Neural progenitor cell (in vitro differentiated cells): ENCODE measurements around the gene CYB5R3. TPM values are rescaled to one million over a fixed set of nuclear protein-coding genes. Genes with fewer than 3 reads are reported as not detected.
"Not testable (repeated sequence)": the region's sequence is repeated elsewhere in the genome, so short reads cannot be mapped to it uniquely, and the experiment has no call there.

Experiments
- DNase-seq: peaks from one replicate; pipeline ENCODE4 v3.0.0-alpha.2; 2016; ENCODE audit warnings: low spot score
- H2AFZ ChIP-seq: fragments of 200-600 bp; sonication (generic); replicated peaks from 2 replicates; pipeline ENCODE4 v1.6.1; 2016; ENCODE audit warnings: antibody characterized with exemption
- H3F3A ChIP-seq: fragments of 200-600 bp; sonication (generic); 2 replicates; pipeline ENCODE4 v1.6.1; 2016; ENCODE audit warnings: antibody characterized with exemption, low read depth
- H3K27ac ChIP-seq: fragments of 200-600 bp; sonication (generic); 2 replicates; pipeline ENCODE4 v1.5.1; 2016; ENCODE audit warnings: mild to moderate bottlenecking
- H3K27me3 ChIP-seq: fragments of 200-600 bp; sonication (generic); 2 replicates; pipeline ENCODE4 v1.6.1; 2016; ENCODE audit warnings: mild to moderate bottlenecking, moderate library complexity
- H3K36me3 ChIP-seq: fragments of 200-600 bp; sonication (generic); 2 replicates; pipeline ENCODE4 v1.5.1; 2016
- H3K4me1 ChIP-seq: fragments of 200-600 bp; sonication (generic); 2 replicates; pipeline ENCODE4 v1.6.1; 2016; ENCODE audit warnings: mixed run types
- H3K4me2 ChIP-seq: fragments of 200-600 bp; sonication (generic); 2 replicates; pipeline ENCODE4 v1.6.1; 2016
- H3K4me3 ChIP-seq: fragments of 200-600 bp; sonication (generic); 2 replicates; pipeline ENCODE4 v1.5.1; 2016
- H3K79me2 ChIP-seq: fragments of 200-600 bp; sonication (generic); 2 replicates; pipeline ENCODE4 v1.6.1; 2016; ENCODE audit warnings: low read depth
- H3K9ac ChIP-seq: fragments of 200-600 bp; sonication (generic); 2 replicates; pipeline ENCODE4 v1.6.1; 2016
- H3K9me3 ChIP-seq: fragments of 200-600 bp; sonication (generic); 2 replicates; pipeline ENCODE4 v1.5.1; 2016; ENCODE audit warnings: low read depth
- H4K20me1 ChIP-seq: fragments of 200-600 bp; sonication (generic); 2 replicates; pipeline ENCODE4 v1.6.1; 2016; ENCODE audit warnings: low read depth
- H3K27ac Mint-ChIP-seq: 3 replicates; pipeline ENCODE4 v1.8.0; 2021; ENCODE audit warnings: mixed read lengths
- H3K27me3 Mint-ChIP-seq: 2 replicates; pipeline ENCODE4 v1.8.0; 2022; ENCODE audit warnings: low read depth, mild to moderate bottlenecking, inconsistent platforms, moderate library complexity, mixed read lengths; ENCODE audit not compliant: insufficient read depth
- H3K36me3 Mint-ChIP-seq: 3 replicates; pipeline ENCODE4 v1.8.0; 2021; ENCODE audit warnings: mixed read lengths
- H3K4me1 Mint-ChIP-seq: 3 replicates; pipeline ENCODE4 v1.8.0; 2021; ENCODE audit warnings: mixed read lengths
- H3K4me3 Mint-ChIP-seq: 3 replicates; pipeline ENCODE4 v1.8.0; 2021; ENCODE audit warnings: mild to moderate bottlenecking, moderate library complexity, mixed read lengths
- H3K9me3 Mint-ChIP-seq: 3 replicates; pipeline ENCODE4 v1.8.0; 2020; ENCODE audit warnings: mixed read lengths
- EZH2 ChIP-seq: fragments of 200-600 bp; sonication (generic); IDR thresholded peaks from 2 replicates; pipeline ENCODE4 v1.6.1; 2017; ENCODE audit warnings: antibody characterized with exemption, mild to moderate bottlenecking, moderate library complexity
- EZH2phosphoT487 ChIP-seq: fragments of 200-600 bp; sonication (generic); IDR thresholded peaks from 2 replicates; pipeline ENCODE4 v1.6.1; 2017; ENCODE audit warnings: antibody characterized with exemption
- total RNA-seq: library from RNA; depleted of rRNA; stranded (reverse); fragments of >200 nt; gene quantifications from 2 replicates; pipeline ENCODE4 v1.2.3, GENCODE V29; 2015; ENCODE audit warnings: low replicate concordance
- TF ChIP-seq, protein P1 (sequence below): fragments of 200-600 bp; sonication (generic); IDR thresholded peaks from 2 replicates; pipeline ENCODE4 v1.5.1; 2017; ENCODE audit warnings: antibody characterized with exemption, mild to moderate bottlenecking

Gene CYB5R3
- total RNA-seq, 1 donor from 2014 or later: 21.6 TPM

DNA sequence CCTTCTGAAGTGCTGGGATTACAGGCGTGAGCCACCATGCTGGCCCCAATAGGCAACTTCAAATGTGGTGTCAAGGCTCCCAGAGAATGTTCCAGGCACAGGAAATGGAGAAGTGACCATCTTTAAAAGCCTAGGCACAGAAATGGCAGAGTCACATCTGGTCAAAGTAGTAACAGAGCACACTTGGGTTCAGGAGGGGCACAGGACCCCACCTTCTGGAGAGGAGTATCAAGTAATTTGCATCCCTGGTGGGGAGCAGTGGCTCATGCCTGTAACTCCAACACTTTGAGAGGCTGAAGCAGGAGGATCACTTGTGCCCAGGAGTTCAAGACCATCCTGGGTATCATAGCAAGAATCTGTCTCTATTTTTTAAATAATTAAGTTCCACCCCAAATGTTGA is 66.2 kb downstream of the CYB5R3 start:
- Histone ChIP-seq H3K4me1 (no peaks in the 10 kb centered on the region), H4K20me1 (peaks cover 7% of the 10 kb centered on the region), H2AFZ (no peak overlapping the region), H3K9ac (no peak overlapping the region), H3F3A (peaks cover 14% of the 10 kb centered on the region), H3K27ac (peak overlapping the region; percentile 5), H3K36me3 (no peaks in the 10 kb centered on the region), H3K4me2 (no peak overlapping the region), H3K79me2 (peaks cover 19% of the 10 kb centered on the region), H3K27me3 (no peaks in the 10 kb centered on the region), H3K9me3 (no peaks in the 10 kb centered on the region), H3K4me3 (no peak overlapping the region)
- Mint-ChIP-seq H3K27ac (no peak overlapping the region), H3K36me3 (peaks cover 25% of the 10 kb centered on the region), H3K27me3 (peaks cover 13% of the 10 kb centered on the region), H3K9me3 (no peaks in the 10 kb centered on the region), H3K4me1 (peaks cover 15% of the 10 kb centered on the region), H3K4me3 (peak overlapping the region; percentile 92)
- TF ChIP-seq EZH2phosphoT487: no peak
- TF ChIP-seq EZH2: no peak
- TF ChIP-seq, protein P1, sequence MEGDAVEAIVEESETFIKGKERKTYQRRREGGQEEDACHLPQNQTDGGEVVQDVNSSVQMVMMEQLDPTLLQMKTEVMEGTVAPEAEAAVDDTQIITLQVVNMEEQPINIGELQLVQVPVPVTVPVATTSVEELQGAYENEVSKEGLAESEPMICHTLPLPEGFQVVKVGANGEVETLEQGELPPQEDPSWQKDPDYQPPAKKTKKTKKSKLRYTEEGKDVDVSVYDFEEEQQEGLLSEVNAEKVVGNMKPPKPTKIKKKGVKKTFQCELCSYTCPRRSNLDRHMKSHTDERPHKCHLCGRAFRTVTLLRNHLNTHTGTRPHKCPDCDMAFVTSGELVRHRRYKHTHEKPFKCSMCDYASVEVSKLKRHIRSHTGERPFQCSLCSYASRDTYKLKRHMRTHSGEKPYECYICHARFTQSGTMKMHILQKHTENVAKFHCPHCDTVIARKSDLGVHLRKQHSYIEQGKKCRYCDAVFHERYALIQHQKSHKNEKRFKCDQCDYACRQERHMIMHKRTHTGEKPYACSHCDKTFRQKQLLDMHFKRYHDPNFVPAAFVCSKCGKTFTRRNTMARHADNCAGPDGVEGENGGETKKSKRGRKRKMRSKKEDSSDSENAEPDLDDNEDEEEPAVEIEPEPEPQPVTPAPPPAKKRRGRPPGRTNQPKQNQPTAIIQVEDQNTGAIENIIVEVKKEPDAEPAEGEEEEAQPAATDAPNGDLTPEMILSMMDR: no peak
- no peak for DNase-seq

- peaks cover 19% of the 10 kb centered on the region for H3K36me3 Mint-ChIP-seq
- TF ChIP-seq EZH2phosphoT487: no peak
- TF ChIP-seq, protein P1: no peak
- no peak for TF ChIP-seq EZH2
- peaks cover 14% of the 10 kb centered on the region for H3F3A ChIP-seq
- H3K9me3 Mint-ChIP-seq: no peaks in the 10 kb centered on the region
- H3K4me3 ChIP-seq: peak overlapping the region; percentile 76
- peaks cover 13% of the 10 kb centered on the region for H3K27me3 Mint-ChIP-seq
- peak overlapping the region; percentile 69 for H3K9ac ChIP-seq
- peak overlapping the region; percentile 72 for H3K4me2 ChIP-seq
- H3K36me3 ChIP-seq: no peaks in the 10 kb centered on the region
- peaks cover 19% of the 10 kb centered on the region for H3K79me2 ChIP-seq
- H3K9me3 ChIP-seq: no peaks in the 10 kb centered on the region
- peak overlapping the region; percentile 43 for H3K27ac Mint-ChIP-seq
- peak overlapping the region; percentile 97 for H3K4me3 Mint-ChIP-seq
- peaks cover 15% of the 10 kb centered on the region for H3K4me1 Mint-ChIP-seq
- H3K27ac ChIP-seq: no peak overlapping the region
- DNase-seq: peak; percentile 87
- H4K20me1 ChIP-seq: peaks cover 7% of the 10 kb centered on the region
- H2AFZ ChIP-seq: peak overlapping the region; percentile 84
- no peaks in the 10 kb centered on the region for H3K4me1 ChIP-seq
- H3K27me3 ChIP-seq: no peaks in the 10 kb centered on the region
These were observed 67.2 kb downstream of the CYB5R3 start for GRCh38 chr22:42581762-42582716.

DNA sequence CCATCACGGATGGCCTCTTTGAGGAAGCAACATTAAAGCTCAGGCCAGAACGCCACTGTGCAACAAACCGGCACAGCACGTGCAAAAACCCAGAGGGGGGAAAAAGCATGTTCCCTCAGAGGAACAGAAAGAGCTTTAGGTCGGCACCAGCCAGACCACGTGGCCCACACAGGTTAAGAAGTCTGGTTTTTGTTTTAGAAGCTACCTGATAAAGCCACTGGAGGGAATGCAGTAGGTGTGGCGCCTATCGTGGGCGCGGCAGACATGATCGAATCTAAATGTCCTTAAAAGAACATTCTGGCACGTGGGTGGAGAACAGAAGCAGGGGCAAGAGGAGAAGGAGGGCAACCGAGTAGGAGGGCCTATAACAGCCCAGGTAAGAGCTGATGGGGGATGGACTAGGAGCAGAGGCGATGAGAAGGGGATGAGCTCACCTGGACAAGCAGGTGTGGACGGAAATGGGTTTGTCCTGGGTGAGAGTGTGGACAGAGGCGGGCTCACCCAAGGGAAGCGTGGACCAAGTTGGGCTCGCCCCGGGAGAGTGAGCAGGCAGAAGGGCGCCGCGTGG is 67.9 kb downstream of the CYB5R3 start:
- H3K27me3 Mint-ChIP-seq: peaks cover 13% of the 10 kb centered on the region
- DNase-seq, H3K27ac ChIP-seq, H4K20me1 ChIP-seq, H3K9me3 ChIP-seq, H3K36me3 ChIP-seq, H3K27ac Mint-ChIP-seq, H3K4me1 ChIP-seq, H3K27me3 ChIP-seq, H3K9me3 Mint-ChIP-seq: not testable (repeated sequence)
- peaks cover 16% of the 10 kb centered on the region for H3K36me3 Mint-ChIP-seq
- Histone ChIP-seq H3K9ac (peak overlapping the region; percentile 69), H2AFZ (peak overlapping the region; percentile 84), H3K4me2 (peak overlapping the region; percentile 94), H3K79me2 (peaks cover 19% of the 10 kb centered on the region), H3F3A (peaks cover 14% of the 10 kb centered on the region), H3K4me3 (peak overlapping the region; percentile 76)
- H3K4me3 Mint-ChIP-seq: peak overlapping the region; percentile 97
- H3K4me1 Mint-ChIP-seq: peaks cover 15% of the 10 kb centered on the region

GRCh38 chr22:42580040-42580439 is 69.2 kb downstream of the CYB5R3 start:
- H3K27ac Mint-ChIP-seq, DNase-seq, H3K4me2 ChIP-seq, H3K27ac ChIP-seq, H3K4me3 ChIP-seq, H3K9me3 Mint-ChIP-seq, H3K27me3 ChIP-seq, H2AFZ ChIP-seq, H3K9ac ChIP-seq, H4K20me1 ChIP-seq, H3K36me3 ChIP-seq, H3K4me1 ChIP-seq, H3K9me3 ChIP-seq: not testable (repeated sequence)
- Mint-ChIP-seq H3K36me3 (peaks cover 10% of the 10 kb centered on the region), H3K27me3 (peaks cover 11% of the 10 kb centered on the region), H3K4me3 (peak overlapping the region; percentile 77), H3K4me1 (peaks cover 15% of the 10 kb centered on the region)
- peaks cover 19% of the 10 kb centered on the region for H3K79me2 ChIP-seq
- peaks cover 14% of the 10 kb centered on the region for H3F3A ChIP-seq
